IMR-90 (cell line): ENCODE results near the gene CSPG5.

Experiments
- CEBPB ChIP-seq: IDR thresholded peaks from 2 replicates; pipeline ENCODE4 v1.6.1; 2012; ENCODE audit warnings: low read depth, low read length, improper control_type of control experiment
- CHD1 ChIP-seq: IDR thresholded peaks from 2 replicates; pipeline ENCODE4 v1.6.1; 2012; ENCODE audit warnings: low read depth, low read length, improper control_type of control experiment
- CTCF ChIP-seq: conservative IDR thresholded peaks from 2 replicates; pipeline ENCODE4 v1.5.1; 2012; ENCODE audit warnings: mild to moderate bottlenecking, low read depth, low read length, improper control_type of control experiment
- FOS ChIP-seq: fragments of 150-350 bp; IDR thresholded peaks from 2 replicates; pipeline ENCODE4 v1.6.1; 2016; ENCODE audit warnings: low read depth, low read length
- MAFK ChIP-seq: IDR thresholded peaks from 2 replicates; pipeline ENCODE4 v1.6.1; 2012; ENCODE audit warnings: low read depth, low read length, improper control_type of control experiment
- RAD21 ChIP-seq: IDR thresholded peaks from 2 replicates; pipeline ENCODE4 v1.6.1; 2012; ENCODE audit warnings: low read length, improper control_type of control experiment
- RCOR1 ChIP-seq: IDR thresholded peaks from 2 replicates; pipeline ENCODE4 v1.6.1; 2012; ENCODE audit warnings: mild to moderate bottlenecking, low read length, improper control_type of control experiment; ENCODE audit not compliant: insufficient replicate concordance

- TF ChIP-seq CTCF: no peak
- no peak for TF ChIP-seq RAD21
- no peak for TF ChIP-seq CHD1
- no peak for TF ChIP-seq MAFK
- no peak for TF ChIP-seq CEBPB
- TF ChIP-seq RCOR1: no peak
- TF ChIP-seq FOS: no peak
Observed at GRCh38 chr3:47613722-47614121, 35.1 kb upstream of the CSPG5 start.
